ENCODE data around the gene PTGDR.

The PTGDR gene

GRCh38 chr14:52312931-52313355 is 45.4 kb downstream of the PTGDR start:
- DNase-seq (ENCODE audit: low read depth) = no peak

- DNase-seq (ENCODE audit: low read depth) = no peak
These were observed 46.0 kb downstream of the PTGDR start for GRCh38 chr14:52313462-52313861.

- peak; percentile 73 for DNase-seq (ENCODE audit: low read depth)
These were observed 46.6 kb downstream of the PTGDR start, which contains the start of gene PTGER2 for GRCh38 chr14:52313903-52314594. TSS of gene PTGER2 (plus strand) at chr14:52314312. CDS start at chr14:52314549, 237 bp downstream.

- DNase-seq (ENCODE audit: low read depth) = peak; percentile 25
These were observed 47.3 kb downstream of the PTGDR start for GRCh38 chr14:52314595-52315354.

GRCh38 chr14:52315355-52315718 is 47.8 kb downstream of the PTGDR start:
- DNase-seq (ENCODE audit: low read depth) = no peak

- DNase-seq (ENCODE audit: low read depth) = no peak
These were observed 50.6 kb downstream of the PTGDR start for GRCh38 chr14:52318062-52318461.

- DNase-seq (ENCODE audit: low read depth) = no peak
These were observed 51.5 kb downstream of the PTGDR start for GRCh38 chr14:52318826-52319645.

GRCh38 chr14:52319919-52320318 is 52.4 kb downstream of the PTGDR start:
- no peak for DNase-seq (ENCODE audit: low read depth)

- DNase-seq (ENCODE audit: low read depth) = no peak
These were observed 57.6 kb downstream of the PTGDR start for GRCh38 chr14:52325126-52325525.

- DNase-seq (ENCODE audit: low read depth) = no peak
These were observed 58.1 kb downstream of the PTGDR start for GRCh38 chr14:52325630-52326029.
